ENCODE data around the gene TOP2A. TPM values are rescaled to one million over a fixed set of nuclear protein-coding genes. Genes with fewer than 3 reads are reported as not detected.

The TOP2A gene
- total RNA-seq, 1 experiment from 2014 or later = 141 TPM

DNA sequence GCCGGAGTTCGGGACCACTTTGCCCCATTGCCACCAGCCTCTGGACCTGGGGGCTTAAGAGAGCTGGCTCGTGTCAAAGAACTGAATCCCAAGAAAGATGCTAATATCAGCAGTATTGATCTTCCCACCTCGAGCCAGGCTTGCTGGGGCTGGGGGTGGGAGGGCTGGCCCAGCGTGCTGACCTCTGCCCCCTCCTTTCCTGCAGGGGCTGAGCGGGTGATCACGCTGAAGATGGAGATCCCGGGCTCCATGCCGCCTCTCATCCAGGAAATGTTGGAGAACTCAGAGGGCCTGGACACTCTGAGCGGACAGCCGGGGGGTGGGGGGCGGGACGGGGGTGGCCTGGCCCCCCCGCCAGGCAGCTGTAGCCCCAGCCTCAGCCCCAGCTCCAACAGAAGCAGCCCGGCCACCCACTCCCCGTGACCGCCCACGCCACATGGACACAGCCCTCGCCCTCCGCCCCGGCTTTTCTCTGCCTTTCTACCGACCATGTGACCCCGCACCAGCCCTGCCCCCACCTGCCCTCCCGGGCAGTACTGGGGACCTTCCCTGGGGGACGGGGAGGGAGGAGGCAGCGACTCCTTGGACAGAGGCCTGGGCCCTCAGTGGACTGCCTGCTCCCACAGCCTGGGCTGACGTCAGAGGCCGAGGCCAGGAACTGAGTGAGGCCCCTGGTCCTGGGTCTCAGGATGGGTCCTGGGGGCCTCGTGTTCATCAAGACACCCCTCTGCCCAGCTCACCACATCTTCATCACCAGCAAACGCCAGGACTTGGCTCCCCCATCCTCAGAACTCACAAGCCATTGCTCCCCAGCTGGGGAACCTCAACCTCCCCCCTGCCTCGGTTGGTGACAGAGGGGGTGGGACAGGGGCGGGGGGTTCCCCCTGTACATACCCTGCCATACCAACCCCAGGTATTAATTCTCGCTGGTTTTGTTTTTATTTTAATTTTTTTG, 61.6 kb downstream of the TOP2A start:
- Histone ChIP-seq H4K20me1 (ENCODE audit: insufficient read depth) (no peaks in the 10 kb centered on the region), H3K4me2 (ENCODE audit: low read length) (no peak overlapping the region), H3K9me2 (ENCODE audit: insufficient read depth) (no peaks in the 10 kb centered on the region), H3K4me3 (replicated peaks in 1 of 2; ENCODE audit: low read depth in 1 of 2, low read length in 2 of 2) (no peak overlapping the region), H3K4me1 (ENCODE audit: control insufficient read depth in 1 of 2, insufficient read depth in 2 of 2, low read length in 2 of 2) (peaks cover 0 to 8% of the 10 kb centered on the region in 2 experiments; a peak in 2 of 4 replicates), H3K9ac (ENCODE audit: low read length) (no peak overlapping the region), H3K27ac (ENCODE audit: low read depth, low read length) (no peak overlapping the region), H3K9me3 (ENCODE audit: control insufficient read depth in 1 of 2, insufficient read depth in 1 of 2, low read depth in 1 of 2, low read length in 2 of 2) (no peaks in the 10 kb centered on the region), H2AFZ (ENCODE audit: low read depth, low read length, poor library complexity, severe bottlenecking) (no peak overlapping the region), H3K79me2 (ENCODE audit: insufficient read depth, low read length) (no peaks in the 10 kb centered on the region), H3K36me3 (ENCODE audit: control insufficient read depth in 1 of 2, insufficient read depth in 2 of 2, low read length in 2 of 2) (peaks cover 7 to 17% of the 10 kb centered on the region in 2 experiments; a peak in 2 of 4 replicates), H3K27me3 (ENCODE audit: insufficient read depth, low read length) (no peaks in the 10 kb centered on the region)
- DNase-seq (ENCODE audit: low read depth, low spot score) (no peak), ATAC-seq (no peak)
- intact Hi-C loops (cut with micrococcal nuclease) = loop anchor here (1.0 to 5.0 kb wide), 3 partner anchors 53 to 344 kb away; no protein-coding TSS in a partner anchor
- POLR2A ChIA-PET = no interaction called here
- RAD21 ChIA-PET (ENCODE audit: low non-redundant PET in 1 of 2, low total read pairs in 2 of 2, uncharacterized antibody in 2 of 2, unreplicated experiment in 2 of 2) = no interaction called here
- CTCF ChIA-PET = interaction anchor here (1.4 to 5.8 kb wide), 4 partner anchors 52 to 204 kb away, joined by 3 to 107 read pairs (median 12); partner anchors contain the start of gene RARA
- BruUV-seq (replicated peaks) = no TSS peak
- TF ChIP-seq POLR2AphosphoS5 (IDR thresholded peaks at IDR 0.05; ENCODE audit: low read depth, low read length) (no peak), FOSL1 (IDR thresholded peaks at IDR 0.05; ENCODE audit: low read depth) (no peak), EGR1 (IDR thresholded peaks at IDR 0.05; ENCODE audit: low read depth) (no peak), JUND (IDR thresholded peaks at IDR 0.05) (no peak), ELF1 (IDR thresholded peaks at IDR 0.05; ENCODE audit: borderline replicate concordance, low read depth) (no peak)
- TF ChIP-seq, protein P1, sequence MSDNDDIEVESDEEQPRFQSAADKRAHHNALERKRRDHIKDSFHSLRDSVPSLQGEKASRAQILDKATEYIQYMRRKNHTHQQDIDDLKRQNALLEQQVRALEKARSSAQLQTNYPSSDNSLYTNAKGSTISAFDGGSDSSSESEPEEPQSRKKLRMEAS (IDR thresholded peaks at IDR 0.05) = no peak
- TF ChIP-seq, protein P2, sequence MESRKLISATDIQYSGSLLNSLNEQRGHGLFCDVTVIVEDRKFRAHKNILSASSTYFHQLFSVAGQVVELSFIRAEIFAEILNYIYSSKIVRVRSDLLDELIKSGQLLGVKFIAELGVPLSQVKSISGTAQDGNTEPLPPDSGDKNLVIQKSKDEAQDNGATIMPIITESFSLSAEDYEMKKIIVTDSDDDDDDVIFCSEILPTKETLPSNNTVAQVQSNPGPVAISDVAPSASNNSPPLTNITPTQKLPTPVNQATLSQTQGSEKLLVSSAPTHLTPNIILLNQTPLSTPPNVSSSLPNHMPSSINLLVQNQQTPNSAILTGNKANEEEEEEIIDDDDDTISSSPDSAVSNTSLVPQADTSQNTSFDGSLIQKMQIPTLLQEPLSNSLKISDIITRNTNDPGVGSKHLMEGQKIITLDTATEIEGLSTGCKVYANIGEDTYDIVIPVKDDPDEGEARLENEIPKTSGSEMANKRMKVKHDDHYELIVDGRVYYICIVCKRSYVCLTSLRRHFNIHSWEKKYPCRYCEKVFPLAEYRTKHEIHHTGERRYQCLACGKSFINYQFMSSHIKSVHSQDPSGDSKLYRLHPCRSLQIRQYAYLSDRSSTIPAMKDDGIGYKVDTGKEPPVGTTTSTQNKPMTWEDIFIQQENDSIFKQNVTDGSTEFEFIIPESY (IDR thresholded peaks at IDR 0.05; ENCODE audit: extremely low read depth, insufficient replicate concordance, low read length) = no peak
